ENCODE measurements around the gene PRDM16.
A peak's percentile ranks its signal among the peaks of the same experiment; 100 is the strongest.

The PRDM16 gene

DNA sequence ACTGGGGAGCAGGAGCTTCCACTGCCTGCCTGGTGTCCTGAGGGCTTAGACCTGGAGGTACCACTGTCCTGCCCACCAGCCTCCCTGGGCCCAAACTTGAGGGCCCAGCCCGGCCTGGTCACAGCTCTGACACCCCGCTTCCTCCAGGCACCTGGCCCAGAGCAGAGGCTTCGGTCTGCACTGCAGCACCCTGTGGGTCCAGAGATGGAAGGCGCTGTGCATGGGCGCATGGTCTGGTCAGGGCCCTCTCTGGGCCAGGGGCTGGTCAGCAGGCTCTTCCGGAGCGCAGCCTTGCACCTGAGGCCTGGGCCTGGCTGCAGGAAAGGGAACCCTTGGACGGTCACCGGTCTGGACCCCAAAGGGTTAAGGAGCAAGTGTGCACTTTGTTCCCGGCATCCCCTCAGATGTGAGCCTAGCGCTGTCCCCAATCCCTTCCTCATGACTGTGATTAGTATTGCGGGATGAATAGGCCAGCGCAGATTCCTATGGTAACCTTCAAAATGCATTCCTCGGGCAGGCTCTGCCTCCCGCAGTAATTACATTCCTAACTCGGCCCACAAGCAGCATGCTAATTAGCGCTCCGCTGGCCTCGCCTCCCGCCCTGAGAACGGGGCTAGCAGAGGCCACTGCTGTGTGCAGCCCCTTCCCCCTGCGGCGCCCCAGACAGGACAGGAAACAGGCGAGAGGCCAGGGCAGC lies 36.3 kb downstream of the PRDM16 start:
- peak; percentile 46 for DNase-seq

DNA sequence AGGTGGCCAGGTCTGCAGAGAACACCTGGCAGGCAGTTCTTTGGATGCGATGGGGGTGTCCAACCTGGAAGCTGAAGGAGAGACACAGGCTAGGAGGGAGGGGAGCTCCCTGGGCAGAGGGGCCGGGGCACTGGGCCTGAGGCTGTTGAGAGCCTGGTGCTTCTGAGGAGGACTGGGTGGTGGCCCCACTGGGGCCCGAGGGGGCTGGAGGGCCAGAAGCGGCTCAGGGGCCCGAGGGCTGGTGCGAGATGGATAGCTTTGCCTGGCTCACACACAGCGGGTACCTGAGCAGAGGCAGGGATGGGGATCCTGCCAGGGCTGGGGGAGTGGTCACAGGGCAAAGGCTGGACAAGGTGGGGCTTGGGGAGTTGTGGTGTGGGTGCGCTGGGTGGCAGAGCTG lies 37.2 kb downstream of the PRDM16 start:
- no peak for DNase-seq

DNA sequence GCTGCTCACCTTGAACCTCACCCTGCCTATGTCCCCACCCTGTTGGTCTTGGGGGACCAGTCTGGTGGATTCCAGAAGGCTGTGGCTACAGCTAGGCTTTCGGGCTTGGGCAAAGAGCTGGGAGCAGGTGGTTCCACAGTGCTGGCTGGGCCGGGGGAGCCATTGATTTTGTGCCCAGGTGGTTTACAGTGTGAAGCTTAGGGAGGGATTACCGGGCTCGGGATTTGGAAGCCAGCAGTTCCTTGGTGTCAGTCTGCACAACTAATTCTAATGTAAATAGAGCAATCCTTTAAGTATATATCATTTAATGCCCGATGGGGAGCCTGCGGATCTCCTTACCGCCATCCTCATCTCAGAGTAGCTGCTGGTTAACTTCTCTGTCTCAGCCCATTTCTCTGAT lies 38.2 kb downstream of the PRDM16 start:
- no peak for DNase-seq

DNA sequence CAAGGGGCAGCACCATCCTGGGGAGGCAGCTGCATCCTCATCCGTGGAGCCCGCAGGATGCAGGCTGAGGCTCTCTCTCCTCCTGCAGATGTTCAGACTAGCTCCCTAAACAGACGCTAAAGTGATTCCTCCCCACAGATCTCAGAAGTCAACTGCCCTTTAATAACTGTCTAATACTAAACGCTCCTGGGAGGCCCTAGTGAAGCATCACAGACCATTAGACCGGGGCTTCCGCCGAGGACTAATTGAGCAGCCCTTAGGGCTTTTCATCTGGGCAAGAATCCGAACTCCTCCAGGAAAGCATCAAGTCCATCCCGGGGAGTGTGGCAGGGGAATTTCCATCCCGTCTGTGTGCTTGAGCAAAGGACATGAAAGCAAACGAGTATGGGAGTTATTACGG lies 40.4 kb downstream of the PRDM16 start:
- no peak for DNase-seq

DNA sequence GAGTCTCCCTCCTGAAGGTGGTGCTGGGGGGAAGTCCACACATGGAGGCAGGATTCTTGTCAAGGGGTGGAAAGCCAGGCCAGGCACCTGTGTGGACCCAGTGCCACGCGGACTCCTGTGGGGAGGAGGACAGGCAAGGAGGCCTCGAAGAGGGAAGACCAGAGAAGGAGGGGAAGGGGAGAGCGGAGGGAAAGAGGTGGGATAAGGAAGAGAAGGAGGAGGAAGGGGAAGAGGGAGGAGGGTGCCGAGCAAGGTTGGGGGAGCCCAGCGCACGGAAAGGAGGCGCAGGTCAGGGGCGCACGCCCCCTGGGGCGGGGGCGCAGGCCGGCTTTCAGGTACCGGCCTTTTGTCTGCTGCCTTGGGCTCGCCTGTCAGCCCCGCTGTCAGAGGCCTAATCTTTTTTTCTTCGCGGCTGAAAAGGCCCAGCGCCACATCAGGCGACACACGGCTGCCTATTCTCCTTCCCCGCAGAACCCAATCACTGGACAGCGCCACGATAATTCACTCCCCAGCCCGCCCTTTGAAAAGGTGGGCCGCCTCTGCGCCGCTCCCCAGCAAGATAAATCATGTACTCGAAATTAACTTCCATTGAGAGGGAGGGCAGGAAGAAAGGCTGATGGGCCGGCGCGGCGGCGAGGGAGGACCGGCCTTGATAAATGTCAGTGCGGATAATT lies 42.5 kb downstream of the PRDM16 start:
- no peak for DNase-seq

DNA sequence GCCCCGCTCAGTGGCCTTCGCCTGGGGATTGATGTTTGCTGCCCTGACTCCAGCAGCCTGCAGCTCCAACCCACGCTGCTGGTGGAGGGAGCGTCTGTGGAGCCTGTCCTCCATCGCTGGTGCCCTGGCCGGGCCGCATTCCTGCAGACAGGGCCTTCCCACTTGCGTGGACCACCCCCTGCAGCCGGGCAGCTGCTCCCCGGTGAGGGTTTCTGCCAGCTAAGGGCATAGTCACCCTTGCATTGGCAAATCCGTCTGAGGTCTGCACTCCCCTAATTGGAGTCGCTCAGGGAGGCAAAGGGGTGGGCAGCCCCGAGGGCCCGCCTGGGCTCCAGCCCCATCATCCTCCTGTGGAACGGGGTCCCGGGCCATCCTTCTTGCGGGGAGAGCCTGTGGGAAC lies 43.5 kb downstream of the PRDM16 start:
- DNase-seq: no peak

DNA sequence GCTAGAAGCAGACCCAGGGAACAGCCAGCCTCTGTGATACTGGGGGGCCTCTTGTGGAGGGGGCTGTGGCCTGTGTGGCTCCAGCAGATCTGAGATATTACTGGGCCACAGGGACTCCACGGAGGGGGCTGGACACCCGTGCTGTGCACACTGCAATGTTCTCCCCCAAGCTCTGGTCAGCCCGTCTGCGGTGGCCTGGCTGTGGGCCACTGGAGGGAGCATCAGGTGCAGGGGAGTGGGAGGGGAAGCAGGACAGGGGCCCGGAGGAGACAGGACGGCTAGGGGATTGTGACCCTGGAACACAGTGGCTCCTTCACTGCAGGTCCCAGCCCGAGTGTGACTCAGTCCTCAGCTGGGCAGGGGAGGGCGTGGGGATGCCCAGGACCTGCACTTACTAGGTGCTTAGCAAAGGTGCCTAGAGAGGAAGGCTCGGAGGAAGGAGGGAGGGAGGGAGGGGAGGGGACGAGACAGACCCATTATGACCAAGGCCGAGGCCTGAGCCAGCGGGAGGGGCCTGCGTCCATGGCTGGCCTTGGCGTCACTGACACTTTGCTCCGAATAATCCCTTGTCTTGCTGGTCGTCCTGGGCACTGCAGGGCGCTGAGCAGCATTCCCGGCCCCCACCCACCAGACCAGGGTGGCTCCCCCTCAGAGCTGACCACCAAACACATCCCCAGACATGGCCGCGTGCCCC lies 44.2 kb downstream of the PRDM16 start:
- DNase-seq: no peak

DNA sequence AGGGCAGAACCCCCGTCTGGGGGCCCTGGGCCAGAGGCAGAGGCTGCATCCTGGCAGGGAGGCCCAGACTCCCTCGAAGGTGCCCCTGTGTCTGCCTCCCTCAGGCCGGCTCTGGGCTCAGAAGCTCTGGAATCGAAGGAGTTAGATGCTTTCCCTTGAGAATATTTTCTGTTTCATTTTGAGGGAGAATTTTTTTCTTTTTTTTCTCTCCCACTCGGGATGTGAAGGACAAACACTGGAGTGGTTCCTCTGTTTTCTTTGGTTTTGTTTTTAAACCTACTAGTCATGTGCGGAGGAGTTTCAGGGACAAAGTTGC lies 44.7 kb downstream of the PRDM16 start:
- no peak for DNase-seq

DNA sequence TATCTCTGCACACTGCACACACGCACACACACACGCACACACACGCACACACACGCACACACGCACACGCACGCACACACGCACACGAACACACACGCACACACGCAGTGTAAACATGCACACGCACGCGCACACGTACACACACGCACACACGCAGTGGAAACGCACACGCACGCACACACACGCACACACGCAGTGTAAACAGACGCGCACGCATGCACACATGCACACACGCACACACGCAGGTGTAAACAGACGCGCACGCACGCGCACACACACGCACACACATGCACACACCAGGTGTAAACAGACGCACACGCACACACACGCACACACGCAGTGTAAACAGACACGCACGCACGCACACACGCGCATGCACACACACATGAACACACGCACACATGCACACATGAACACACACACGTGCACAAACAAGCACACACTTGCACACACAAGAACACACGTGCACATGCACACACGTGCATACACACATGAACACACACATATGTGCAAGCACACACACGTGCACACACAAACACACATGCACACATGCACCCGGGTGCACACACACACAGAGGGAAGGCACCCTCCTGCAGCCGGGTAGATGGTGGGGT lies 45.2 kb downstream of the PRDM16 start:
- no peak for DNase-seq

DNA sequence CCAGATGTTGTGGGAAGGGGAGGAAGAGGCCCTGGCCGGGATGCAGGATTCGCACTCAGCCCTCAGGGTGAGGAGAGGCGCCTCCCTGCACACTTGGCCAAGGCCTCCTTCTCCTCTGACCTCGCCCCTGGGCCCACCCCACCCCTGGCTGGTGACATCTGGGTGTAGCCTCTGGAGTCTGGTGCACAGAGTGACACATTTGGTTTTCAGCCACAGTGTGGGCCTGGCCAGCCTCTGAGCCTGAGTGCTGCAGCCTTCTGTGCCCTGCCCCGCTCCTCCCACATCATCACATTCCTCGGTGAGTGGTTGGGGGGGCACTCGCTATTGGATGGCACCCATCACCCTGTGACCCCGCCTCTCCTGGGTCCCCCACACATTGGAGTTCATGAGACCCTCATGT lies 45.8 kb downstream of the PRDM16 start:
- no peak for DNase-seq

DNA sequence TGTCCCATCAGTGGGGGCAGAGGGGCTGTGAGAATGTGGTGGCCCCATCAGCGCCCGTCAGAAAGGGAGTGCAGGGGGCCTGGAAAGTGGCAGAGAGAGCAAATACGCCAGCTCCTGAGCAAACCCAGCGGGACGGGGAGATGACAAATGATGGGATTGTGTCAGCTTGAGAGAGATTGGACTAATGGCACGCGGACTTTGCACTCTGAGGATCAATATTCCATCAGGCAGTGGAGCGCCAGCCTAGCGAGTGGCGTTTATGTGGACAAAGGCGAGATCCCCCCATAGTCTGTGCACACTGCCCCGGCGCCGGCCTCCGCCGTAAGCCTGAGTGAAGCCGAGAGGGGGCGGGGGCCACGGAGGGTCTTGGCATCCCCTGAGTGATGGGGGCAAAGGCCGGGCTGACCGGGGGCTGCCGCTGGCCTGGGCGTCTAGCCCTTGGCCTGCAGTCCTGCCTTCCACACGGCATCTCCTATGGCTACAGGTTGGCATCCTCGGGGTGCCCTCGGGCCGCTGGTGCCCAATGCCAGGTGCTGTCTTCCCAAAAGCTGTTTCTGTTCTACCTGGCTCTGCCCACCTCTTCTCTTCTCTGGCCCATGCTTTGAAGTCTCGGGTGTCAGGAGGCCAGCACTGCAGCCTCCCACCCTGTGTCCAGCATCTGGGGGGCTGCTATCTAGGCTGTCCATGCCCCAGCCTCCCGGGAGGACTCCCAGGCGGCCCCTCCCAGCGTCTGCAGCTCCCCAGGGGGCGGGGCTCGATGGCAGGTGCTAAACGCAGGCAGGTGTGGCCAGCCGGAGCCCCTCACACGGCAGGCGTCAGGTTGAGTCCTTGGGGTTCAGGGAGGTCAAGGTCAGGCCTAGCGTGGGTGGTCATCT lies 46.5 kb downstream of the PRDM16 start:
- no peak for DNase-seq

DNA sequence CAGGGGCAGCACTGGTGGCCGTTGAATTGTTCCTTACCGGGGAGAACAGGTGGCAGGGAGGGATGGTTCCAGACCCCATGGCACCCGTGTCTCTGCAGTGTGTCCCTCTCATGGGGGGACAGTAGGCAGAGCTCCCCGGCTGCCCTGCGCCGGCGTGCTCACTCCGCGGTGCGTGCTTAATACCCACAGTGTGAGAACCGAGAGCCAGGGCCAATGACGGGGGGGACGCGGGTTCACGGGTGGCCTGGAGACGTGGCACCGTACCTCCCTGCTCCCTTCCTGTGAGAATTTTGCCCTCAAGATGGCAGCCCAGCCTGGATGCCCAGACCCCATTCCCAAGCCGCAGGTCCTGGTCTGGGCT lies 47.1 kb downstream of the PRDM16 start:
- no peak for DNase-seq

DNA sequence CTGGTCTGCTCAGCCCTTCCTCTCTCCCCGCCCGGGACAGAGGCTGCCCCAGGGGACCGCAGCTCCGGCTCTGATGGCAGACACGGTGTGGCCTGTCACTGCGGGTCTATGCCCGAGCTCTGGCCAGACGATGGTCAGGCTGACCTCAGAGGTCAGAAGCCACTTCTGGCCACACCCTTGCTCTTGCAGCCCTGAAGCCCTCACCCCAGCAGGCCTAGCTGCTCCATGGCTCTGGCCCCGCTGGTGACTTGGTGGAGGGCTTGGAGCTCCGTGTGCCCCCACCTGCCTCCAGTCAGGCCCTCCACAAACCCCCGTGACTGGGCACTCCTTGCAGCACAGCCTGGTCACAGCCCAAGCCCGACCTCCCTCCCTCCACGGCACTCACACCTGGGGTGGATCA lies 47.6 kb downstream of the PRDM16 start:
- DNase-seq: no peak

DNA sequence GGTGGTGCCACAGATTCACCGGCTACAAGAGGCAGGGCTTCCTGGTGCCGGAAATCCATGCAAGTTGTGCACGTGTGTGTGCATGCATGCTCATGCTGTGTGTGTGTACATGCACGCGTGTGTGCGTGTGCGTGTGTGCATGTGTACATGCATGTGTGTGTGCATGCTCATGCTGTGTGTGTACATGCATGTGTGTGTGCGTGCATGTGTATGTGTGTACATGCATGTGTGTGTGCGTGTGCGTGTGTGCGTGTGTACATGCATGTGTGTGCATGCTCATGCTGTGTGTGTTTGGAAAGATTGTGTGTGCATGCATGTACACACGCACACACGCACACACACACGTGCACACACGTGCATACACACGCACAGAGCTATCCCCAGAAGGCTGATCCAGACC lies 48.9 kb downstream of the PRDM16 start:
- no peak for DNase-seq

DNA sequence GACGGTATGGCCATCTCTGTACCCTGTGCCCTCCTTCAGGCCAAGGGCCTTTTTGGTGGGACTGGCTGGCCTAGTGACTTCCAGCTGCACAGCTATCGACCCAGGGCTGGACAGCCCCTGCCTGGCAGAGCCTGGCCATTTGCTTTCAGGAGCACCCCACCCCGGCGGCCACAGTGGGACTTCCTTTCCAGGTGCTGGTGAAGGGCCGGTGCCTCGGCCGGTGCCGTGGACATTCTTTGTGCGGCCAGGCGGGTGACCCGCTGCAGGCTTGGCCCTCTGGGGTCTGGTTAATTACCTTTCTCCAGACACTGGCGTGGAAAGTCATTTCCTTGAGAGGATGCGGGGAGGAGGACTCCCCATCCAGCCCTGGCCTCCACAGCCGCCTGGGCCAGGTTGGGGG lies 50.1 kb downstream of the PRDM16 start:
- no peak for DNase-seq

DNA sequence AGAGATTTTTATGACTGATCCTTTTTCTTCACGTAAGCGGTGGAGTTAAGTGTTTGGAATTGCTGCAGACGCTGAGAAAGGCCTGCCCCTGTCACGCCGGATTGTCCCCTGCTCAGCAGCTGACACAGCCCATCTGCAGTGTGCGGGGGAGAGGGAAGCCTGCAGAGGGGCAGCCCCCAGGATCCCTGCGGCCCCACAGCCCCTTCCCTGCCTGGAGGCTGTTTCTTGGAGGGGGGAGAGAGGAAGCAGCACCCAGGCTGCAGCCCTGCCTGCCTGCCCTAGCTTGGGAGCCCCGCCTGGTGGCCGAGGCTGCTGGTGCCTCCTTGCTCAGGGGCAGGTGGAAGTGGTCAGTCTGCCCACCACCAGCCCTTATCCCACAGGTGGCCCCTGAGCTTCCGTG lies 50.7 kb downstream of the PRDM16 start:
- DNase-seq: no peak

DNA sequence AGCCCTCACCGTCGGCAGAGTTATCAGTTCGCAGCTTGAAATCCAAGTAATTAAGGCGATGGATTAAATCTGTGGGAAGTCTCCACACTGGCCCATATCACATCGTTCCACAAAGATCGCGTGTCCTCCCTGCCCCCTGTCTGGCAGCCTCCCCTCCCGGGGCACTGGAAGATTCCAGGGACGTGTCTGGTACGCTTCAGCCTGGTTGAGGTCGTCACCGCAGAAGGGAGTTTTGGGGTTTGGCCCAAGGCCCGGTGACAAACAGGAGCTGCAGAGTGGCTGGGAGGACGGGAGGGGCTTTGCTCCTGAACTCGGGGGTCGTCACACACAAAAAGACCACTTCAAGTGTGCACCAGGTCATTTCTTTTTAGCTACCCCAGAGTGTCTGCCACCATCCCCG lies 51.1 kb downstream of the PRDM16 start:
- peak; percentile 29 for DNase-seq

DNA sequence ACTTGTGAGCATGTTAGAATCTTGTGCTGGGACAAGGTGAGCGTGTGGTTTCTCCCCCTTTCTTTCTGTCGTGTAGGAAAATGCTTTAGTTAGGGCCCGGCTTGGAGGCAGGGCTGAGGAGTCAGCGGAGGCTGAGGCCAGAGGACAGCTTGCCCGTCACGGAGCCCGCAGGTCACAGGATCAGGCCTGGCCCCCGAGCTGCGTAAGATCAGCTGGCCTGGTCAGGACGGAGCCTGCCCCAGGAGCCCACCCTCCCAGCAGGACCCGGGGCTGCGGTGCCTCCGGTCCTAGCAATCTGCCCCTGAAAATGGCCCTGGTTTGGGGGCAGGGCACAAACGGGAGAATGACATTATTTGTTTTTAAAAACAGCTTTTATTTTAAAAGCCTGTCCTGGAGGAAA lies 52.0 kb downstream of the PRDM16 start:
- no peak for DNase-seq

DNA sequence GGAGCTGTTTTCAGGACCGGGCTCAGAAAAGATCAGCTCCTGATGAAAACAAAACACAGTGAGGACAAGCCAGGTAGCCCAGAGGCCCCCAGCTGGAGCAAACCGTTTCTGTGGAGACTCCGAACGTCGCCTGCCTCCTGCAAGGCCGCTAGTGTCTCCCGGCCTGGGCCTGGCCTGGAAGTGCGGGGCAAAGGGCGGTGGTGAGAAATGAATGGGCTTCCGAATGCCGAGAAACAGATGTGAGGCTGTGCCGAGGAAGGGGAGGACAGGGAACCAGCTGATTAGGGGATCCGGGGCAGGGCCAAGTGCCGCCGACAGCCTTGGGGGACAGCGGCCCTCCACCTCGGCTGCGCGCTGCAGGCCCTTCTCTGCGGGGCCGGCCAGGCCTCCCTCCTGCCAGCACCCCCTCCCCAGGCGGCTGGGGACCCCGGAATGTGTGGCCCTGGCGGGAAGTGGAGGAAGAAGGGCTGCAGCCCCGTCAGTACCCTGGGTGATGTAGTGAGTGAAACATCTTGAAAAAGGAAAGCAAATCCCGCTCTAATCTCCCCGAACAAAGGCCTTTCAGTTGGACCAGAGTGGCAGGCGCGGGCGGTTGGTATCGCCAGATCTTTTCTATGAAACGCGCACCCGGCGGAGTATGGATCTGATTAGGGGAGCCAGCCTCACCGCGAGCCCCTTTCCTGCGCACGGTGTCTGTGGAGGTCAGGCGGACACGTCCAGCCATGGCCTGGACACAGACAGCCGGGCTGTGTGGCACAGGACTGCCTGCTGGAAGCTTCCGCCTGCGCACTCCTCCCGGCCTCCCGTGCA lies 52.6 kb downstream of the PRDM16 start:
- DNase-seq: no peak

DNA sequence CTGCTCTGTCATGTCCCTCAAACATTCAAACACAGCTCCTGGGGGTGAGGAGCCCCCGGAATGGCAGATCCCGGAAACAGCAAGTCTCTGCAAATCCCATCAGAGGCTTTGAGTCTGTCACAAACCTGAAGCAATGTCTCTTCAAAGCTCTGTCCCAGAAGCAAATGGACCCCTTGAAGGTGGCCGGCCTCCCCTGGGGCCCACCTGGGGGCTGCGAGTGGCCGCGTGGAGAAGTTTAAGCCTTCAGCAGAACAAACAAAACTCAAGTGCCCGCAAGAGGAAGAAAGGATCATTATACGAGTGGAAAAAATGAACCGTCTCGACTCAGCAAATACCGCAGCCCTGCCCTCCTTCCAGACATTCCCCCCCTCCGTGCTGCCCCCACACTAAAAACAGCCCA lies 53.3 kb downstream of the PRDM16 start:
- DNase-seq: no peak

DNA sequence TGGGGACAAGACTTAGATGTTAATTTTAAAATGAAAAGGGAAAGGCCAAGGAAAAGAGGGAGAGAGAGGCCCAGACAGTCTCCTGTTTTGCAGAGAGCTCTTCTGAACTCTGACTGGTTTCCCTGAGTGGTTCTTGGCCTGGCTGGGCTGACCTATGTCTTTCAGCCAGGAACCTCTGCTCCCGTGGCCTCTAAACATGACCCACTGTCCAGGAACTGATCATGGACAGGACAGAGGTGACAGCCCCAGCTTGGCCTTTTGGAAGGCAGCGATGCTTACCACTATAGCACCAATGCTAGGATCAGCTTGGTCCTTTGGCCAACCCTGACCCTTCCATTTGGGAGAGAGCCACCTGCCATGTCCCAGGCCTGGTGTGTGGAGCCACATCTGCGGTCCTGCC lies 55.2 kb downstream of the PRDM16 start:
- no peak for DNase-seq

DNA sequence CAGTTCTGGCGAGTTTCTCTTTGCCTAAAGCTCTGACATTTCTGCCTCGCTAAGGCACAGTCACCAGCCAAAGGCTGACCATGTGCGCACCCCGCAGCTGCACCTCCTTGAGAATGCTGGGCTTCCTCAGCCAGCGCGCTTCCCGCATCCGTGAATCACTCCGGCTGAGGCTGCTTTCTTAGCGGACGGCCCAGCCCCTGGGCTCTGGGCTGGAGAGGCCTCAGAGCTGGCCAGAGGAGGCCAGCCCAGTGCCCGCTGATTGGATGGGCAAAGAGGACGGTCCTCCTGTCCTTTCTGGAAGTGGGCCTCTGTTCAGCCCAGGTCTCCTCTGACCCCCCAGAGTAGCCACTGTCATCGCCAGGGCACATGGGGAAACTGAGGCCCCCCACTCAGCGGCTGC lies 56.1 kb downstream of the PRDM16 start:
- no peak for DNase-seq
